Upper lobe of left lung (tissue), 6 donors: ENCODE measurements around the gene VKORC1. TPM values are rescaled to one million over a fixed set of nuclear protein-coding genes. Genes with fewer than 3 reads are reported as not detected.

Source experiments
- ATAC-seq, 2 donors: fragments of 200-7000 bp; cut with Tn5 transposase; one replicate each; pipeline ENCODE4 v1.9.1; 2022; ENCODE audit warnings: mild to moderate bottlenecking in 2 of 2, moderate library complexity in 2 of 2; ENCODE audit not compliant: low FRiP score in 2 of 2
- DNase-seq, 2 donors: peaks; one replicate each; pipeline ENCODE4 v3.0.0-alpha.2; 2019 to 2020
- H3K27ac ChIP-seq, 4 donors: fragments of 200-600 bp; sonication (generic); one replicate each; pipeline ENCODE4 v1.5.1; 2016 to 2019
- H3K27me3 ChIP-seq, 4 donors: fragments of 200-600 bp; sonication (generic); one replicate each; pipeline ENCODE4 v1.5.1; 2017 to 2019
- H3K36me3 ChIP-seq, 4 donors: fragments of 200-600 bp; sonication (generic); one replicate each; pipeline ENCODE4 v1.5.1; 2016 to 2019
- H3K4me1 ChIP-seq, 4 donors: fragments of 200-600 bp; sonication (generic); one replicate each; pipeline ENCODE4 v1.5.1; 2018 to 2019
- H3K4me3 ChIP-seq, 4 donors: fragments of 200-600 bp; sonication (generic); one replicate each; pipeline ENCODE4 v1.5.1; 2017 to 2019; ENCODE audit warnings: mild to moderate bottlenecking in 2 of 4, moderate library complexity in 1 of 4
- H3K9me3 ChIP-seq, 4 donors: fragments of 200-600 bp; sonication (generic); one replicate each; pipeline ENCODE4 v1.5.1; 2018 to 2019
- EP300 ChIP-seq, 4 donors: sonication (generic); formaldehyde crosslinking; IDR thresholded peaks; one replicate each; pipeline ENCODE4 v1.5.1; 2017; ENCODE audit warnings: antibody characterized with exemption in 4 of 4, control low read depth in 2 of 4
- POLR2A ChIP-seq, 4 donors: fragments of 450-650 bp; IDR thresholded peaks; one replicate each; pipeline ENCODE4 v1.5.1; 2016 to 2017; ENCODE audit warnings: antibody characterized with exemption in 4 of 4, mild to moderate bottlenecking in 2 of 4
- POLR2AphosphoS5 ChIP-seq, 2 donors: sonication (generic); formaldehyde crosslinking; IDR thresholded peaks; one replicate each; pipeline ENCODE4 v1.5.1; 2017; ENCODE audit warnings: antibody characterized with exemption in 2 of 2
- WGBS, 2 donors: methylation state at CpG; one replicate each; pipeline ENCODE4 v1.1.5; 2017 to 2018; 5-methylcytosine and 5-hydroxymethylcytosine counted together
- total RNA-seq, 6 donors: library from RNA; depleted of rRNA in 4 of 6; stranded (reverse); fragments of >200 nt in 4 of 6; gene quantifications; one replicate each; pipeline versions ENCODE4 v1.1.0 to v1.2.1, GENCODE V29; 2016 to 2021
- TF ChIP-seq, protein P1 (sequence below), 6 experiments: fragments of 450-650 bp in 4 of 6; fragments of 200-600 bp in 2 of 6; sonication (generic) in 2 of 6; IDR thresholded peaks; one replicate each; pipeline ENCODE4 v1.5.1; 2016 to 2019; ENCODE audit warnings: antibody characterized with exemption in 6 of 6
- donor health status: DM: no; HTN: no; CAD: no; lungs with moderate emphysema.
- donor health status: DM: no; HTN: yes; CAD: no; lungs with severe emphysema.

The VKORC1 gene
- total RNA-seq, 6 donors from 2014 or later: 37.7 to 105 (median 61.4) TPM

DNA sequence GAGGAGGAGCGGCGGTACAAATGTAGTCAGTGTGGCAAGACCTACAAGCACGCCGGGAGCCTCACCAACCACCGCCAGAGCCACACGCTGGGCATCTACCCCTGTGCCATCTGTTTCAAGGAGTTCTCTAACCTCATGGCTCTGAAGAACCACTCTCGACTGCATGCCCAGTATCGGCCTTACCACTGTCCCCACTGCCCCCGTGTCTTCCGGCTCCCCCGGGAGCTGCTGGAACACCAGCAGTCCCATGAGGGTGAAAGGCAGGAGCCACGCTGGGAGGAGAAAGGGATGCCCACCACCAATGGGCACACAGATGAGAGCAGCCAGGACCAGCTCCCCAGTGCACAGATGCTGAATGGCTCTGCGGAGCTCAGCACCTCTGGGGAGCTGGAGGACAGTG, 17.6 kb downstream of the VKORC1 start:
- peaks cover 37 to 60% (median 58%) of the 10 kb centered on the region in 4 donors for H3K36me3 ChIP-seq
- no peak overlapping the region for H3K27ac ChIP-seq
- H3K9me3 ChIP-seq: no peaks in the 10 kb centered on the region
- no peak for TF ChIP-seq POLR2A (IDR thresholded peaks at IDR 0.05)
- TF ChIP-seq, protein P1, sequence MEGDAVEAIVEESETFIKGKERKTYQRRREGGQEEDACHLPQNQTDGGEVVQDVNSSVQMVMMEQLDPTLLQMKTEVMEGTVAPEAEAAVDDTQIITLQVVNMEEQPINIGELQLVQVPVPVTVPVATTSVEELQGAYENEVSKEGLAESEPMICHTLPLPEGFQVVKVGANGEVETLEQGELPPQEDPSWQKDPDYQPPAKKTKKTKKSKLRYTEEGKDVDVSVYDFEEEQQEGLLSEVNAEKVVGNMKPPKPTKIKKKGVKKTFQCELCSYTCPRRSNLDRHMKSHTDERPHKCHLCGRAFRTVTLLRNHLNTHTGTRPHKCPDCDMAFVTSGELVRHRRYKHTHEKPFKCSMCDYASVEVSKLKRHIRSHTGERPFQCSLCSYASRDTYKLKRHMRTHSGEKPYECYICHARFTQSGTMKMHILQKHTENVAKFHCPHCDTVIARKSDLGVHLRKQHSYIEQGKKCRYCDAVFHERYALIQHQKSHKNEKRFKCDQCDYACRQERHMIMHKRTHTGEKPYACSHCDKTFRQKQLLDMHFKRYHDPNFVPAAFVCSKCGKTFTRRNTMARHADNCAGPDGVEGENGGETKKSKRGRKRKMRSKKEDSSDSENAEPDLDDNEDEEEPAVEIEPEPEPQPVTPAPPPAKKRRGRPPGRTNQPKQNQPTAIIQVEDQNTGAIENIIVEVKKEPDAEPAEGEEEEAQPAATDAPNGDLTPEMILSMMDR (IDR thresholded peaks at IDR 0.05): no peak
- TF ChIP-seq EP300 (IDR thresholded peaks at IDR 0.05): no peak
- TF ChIP-seq POLR2AphosphoS5 (IDR thresholded peaks at IDR 0.05): no peak
- no peaks in the 10 kb centered on the region for H3K27me3 ChIP-seq
- no peak overlapping the region for H3K4me3 ChIP-seq
- no peak for DNase-seq
- WGBS, 2 donors: 95 to 98% methylated on average over 13 of the region's 13 CpGs
- no peak for ATAC-seq
- H3K4me1 ChIP-seq: peaks cover 22 to 52% (median 29%) of the 10 kb centered on the region in 4 donors

DNA sequence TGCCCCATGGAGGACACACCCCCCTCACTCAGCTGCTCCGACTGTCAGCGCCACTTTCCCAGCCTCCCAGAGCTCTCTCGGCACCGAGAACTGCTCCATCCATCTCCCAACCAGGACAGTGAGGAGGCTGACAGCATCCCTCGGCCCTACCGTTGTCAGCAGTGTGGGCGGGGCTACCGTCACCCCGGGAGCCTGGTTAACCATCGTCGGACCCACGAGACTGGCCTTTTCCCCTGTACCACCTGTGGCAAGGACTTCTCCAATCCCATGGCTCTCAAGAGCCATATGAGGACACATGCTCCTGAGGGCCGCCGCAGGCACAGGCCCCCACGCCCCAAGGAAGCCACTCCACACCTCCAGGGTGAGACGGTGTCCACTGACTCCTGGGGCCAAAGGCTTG, 18.3 kb downstream of the VKORC1 start:
- no peaks in the 10 kb centered on the region for H3K9me3 ChIP-seq
- peaks cover 37 to 54% (median 53%) of the 10 kb centered on the region in 4 donors for H3K36me3 ChIP-seq
- no peak for ATAC-seq
- TF ChIP-seq EP300 (IDR thresholded peaks at IDR 0.05): no peak
- no peak for TF ChIP-seq POLR2AphosphoS5 (IDR thresholded peaks at IDR 0.05)
- no peak for TF ChIP-seq POLR2A (IDR thresholded peaks at IDR 0.05)
- TF ChIP-seq, protein P1 (IDR thresholded peaks at IDR 0.05): no peak
- peaks cover 21 to 53% (median 25%) of the 10 kb centered on the region in 4 donors for H3K4me1 ChIP-seq
- no peaks in the 10 kb centered on the region for H3K27me3 ChIP-seq
- WGBS, 2 donors: 84 to 95% methylated on average over 3 to 16 of the region's 16 CpGs
- H3K27ac ChIP-seq: no peak overlapping the region
- H3K4me3 ChIP-seq: no peak overlapping the region
- no peak for DNase-seq

DNA sequence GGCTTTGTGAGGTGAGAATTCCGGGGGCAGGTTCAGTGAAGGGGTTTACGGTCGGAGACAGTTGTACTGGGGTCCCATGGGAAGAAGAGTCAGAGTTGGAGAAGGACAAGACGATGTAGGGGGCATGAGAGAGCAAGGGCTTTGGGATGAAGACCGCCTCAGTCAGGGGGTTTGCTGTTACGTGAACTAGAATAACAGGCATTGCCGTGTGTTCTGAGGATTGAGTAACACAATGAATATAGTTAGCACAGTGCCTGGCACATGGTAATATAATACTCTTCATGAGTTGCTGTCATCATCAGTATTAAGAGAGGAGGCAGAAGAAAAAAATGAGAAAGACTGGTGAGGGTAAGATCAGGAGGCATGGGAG, 19.8 kb downstream of the VKORC1 start:
- H3K27me3 ChIP-seq: no peaks in the 10 kb centered on the region
- no peaks in the 10 kb centered on the region for H3K9me3 ChIP-seq
- DNase-seq: no peak
- H3K4me1 ChIP-seq: peaks cover 20 to 46% (median 22%) of the 10 kb centered on the region in 4 donors
- WGBS, 2 donors: 1% methylated on average over 7 of the region's 7 CpGs
- H3K36me3 ChIP-seq: peaks cover 24 to 39% (median 38%) of the 10 kb centered on the region in 4 donors
- no peak for ATAC-seq
- peak overlapping the region; percentile 89 to 97 (median 95) for H3K27ac ChIP-seq
- H3K4me3 ChIP-seq: peak overlapping the region; percentile 86 to 97 (median 92)
- TF ChIP-seq EP300 (IDR thresholded peaks at IDR 0.05) (no peak), POLR2A (IDR thresholded peaks at IDR 0.05) (no peak), POLR2AphosphoS5 (IDR thresholded peaks at IDR 0.05) (no peak)
- TF ChIP-seq, protein P1 (IDR thresholded peaks at IDR 0.05): no peak

DNA sequence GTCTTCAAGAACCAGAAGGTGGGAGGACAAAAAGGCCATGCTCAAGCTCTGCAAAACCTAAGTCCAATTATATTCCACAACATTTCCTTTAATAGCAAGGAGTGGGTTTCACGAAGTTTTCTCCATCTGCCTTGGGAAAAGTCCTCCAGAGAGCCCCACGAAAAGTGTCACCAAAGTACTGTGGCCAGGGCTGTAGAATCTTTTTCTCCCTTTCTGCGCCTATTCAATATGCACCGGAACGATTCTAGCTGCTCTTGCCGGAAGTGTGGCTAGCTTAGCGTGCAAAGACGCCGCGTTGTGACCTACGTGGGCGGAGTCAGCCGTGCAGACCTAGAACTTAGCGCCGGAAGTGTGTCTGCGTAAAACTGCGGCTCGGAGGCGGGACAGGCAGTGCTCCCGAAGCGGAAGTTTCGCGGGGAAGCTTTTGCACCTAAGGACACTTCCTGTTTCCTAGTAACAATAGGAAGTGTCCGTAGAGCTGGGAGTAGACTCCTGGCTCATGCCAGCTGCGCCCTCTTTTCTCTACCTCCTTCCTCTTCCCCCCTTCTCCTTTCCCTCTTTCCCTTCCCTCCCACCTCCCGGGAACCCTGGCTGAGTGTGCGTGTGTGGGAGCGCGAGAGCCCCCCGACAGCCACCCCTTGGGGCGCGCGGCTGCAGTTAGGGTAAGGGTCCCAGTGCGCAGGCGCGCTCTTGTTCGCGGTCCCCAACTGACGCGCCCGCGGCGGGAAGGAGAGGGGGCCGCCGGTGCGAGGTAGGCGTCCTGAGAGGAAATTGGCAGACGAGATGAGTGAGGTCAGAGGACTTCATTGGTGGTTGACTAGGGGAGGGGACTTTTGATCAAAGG, 20.4 kb downstream of the VKORC1 start, which contains the start of the genes ZNF646 and ZNF668:
TSS of gene ZNF646 (plus strand) at position 453 of the 844 bp plus-strand sequence. CDS start 1,903 bp downstream, outside the sequence.
TSS of gene ZNF668 (minus strand) at position 271 of the 844 bp plus-strand sequence. CDS start 9,781 bp downstream, outside the sequence.
- H3K36me3 ChIP-seq: peaks cover 24 to 33% (median 31%) of the 10 kb centered on the region in 4 donors

More for the DNA sequence above, 20.4 kb downstream of the VKORC1 start, which contains the start of the genes ZNF646 and ZNF668:
- DNase-seq: peak; percentile 92 to 100
- ATAC-seq: peak; percentile 95 to 98
- Histone ChIP-seq H3K4me3 (peak within 1 kb of the TSS; percentile 86 to 97 (median 92)), H3K9me3 (no peaks in the 10 kb centered on the region), H3K27ac (peak within 1 kb of the TSS; percentile 89 to 97 (median 95)), H3K4me1 (peaks cover 20 to 42% (median 22%) of the 10 kb centered on the region in 4 donors), H3K27me3 (no peaks in the 10 kb centered on the region)
- WGBS, 2 donors: 0 to 1% methylated on average over 38 to 48 of the region's 48 CpGs
- peak; percentile 48 to 83 (median 74) for TF ChIP-seq POLR2A (IDR thresholded peaks at IDR 0.05)
- peak; percentile 92 to 94 for TF ChIP-seq POLR2AphosphoS5 (IDR thresholded peaks at IDR 0.05)
- peak in 2 of 4 donors; percentile 72 to 75 for TF ChIP-seq EP300 (IDR thresholded peaks at IDR 0.05)
- TF ChIP-seq, protein P1 (IDR thresholded peaks at IDR 0.05): peak in 2 of 6 experiments; percentile 2 to 7
